ENCODE data around the gene OLFM2. TPM values are rescaled to one million over a fixed set of nuclear protein-coding genes. Genes with fewer than 3 reads are reported as not detected.

OLFM2 gene
- total RNA-seq, 1 experiment from 2014 or later = 75.6 TPM

- H3K18ac ChIP-seq (ENCODE audit: insufficient read length, low read depth, low read length) = no peak overlapping the region
- no peaks in the 10 kb centered on the region for H3K9me3 Mint-ChIP-seq
- no peaks in the 10 kb centered on the region for H3K23me2 ChIP-seq (ENCODE audit: insufficient read length, low read depth, low read length, poor library complexity, severe bottlenecking)
- H4K20me1 ChIP-seq (ENCODE audit: control insufficient read depth, insufficient read depth, insufficient read length) = no peaks in the 10 kb centered on the region
- no peak overlapping the region for H3K56ac ChIP-seq (ENCODE audit: insufficient read length, low read depth, low read length)
- peaks cover 8 to 21% of the 10 kb centered on the region in 2 experiments for H3K4me1 Mint-ChIP-seq
- no peaks in the 10 kb centered on the region for H3K4me1 ChIP-seq (ENCODE audit: insufficient read depth, low read length)
- H2BK12ac ChIP-seq (ENCODE audit: insufficient read length, low read depth, low read length) = no peak overlapping the region
- H4K5ac ChIP-seq (ENCODE audit: insufficient read length, low read depth, low read length) = no peak overlapping the region
- H2BK15ac ChIP-seq (ENCODE audit: low read depth, low read length) = no peak overlapping the region
- H2BK120ac ChIP-seq (ENCODE audit: low read depth, low read length, poor library complexity, severe bottlenecking) = no peak overlapping the region
- no peaks in the 10 kb centered on the region for H3K27me3 Mint-ChIP-seq (ENCODE audit: low read depth)
- no peak overlapping the region for H2BK20ac ChIP-seq (ENCODE audit: low read depth, low read length, poor library complexity, severe bottlenecking)
- TF ChIP-seq CTCF (conservative IDR thresholded peaks at IDR 0.05) = no peak
- no peak overlapping the region for H3T11ph ChIP-seq (ENCODE audit: low read length)
- no peak overlapping the region for H2AK5ac ChIP-seq (ENCODE audit: insufficient read length, low read length)
- H3K4ac ChIP-seq (ENCODE audit: low read depth, low read length) = no peak overlapping the region
- no peaks in the 10 kb centered on the region for H3K9me3 ChIP-seq (ENCODE audit: control insufficient read depth, low read depth, low read length)
- H3K27me3 ChIP-seq (ENCODE audit: insufficient read depth, low read length) = no peaks in the 10 kb centered on the region
- H3K14ac ChIP-seq (ENCODE audit: insufficient read depth, low read length) = no peak overlapping the region
- no peaks in the 10 kb centered on the region for H3K79me1 ChIP-seq (ENCODE audit: insufficient read depth, low read depth, low read length, poor library complexity, severe bottlenecking)
- no peak overlapping the region for H2AFZ ChIP-seq (ENCODE audit: low read length)
- H3K23ac ChIP-seq (ENCODE audit: insufficient read length, low read depth, low read length) = no peak overlapping the region
- no peaks in the 10 kb centered on the region for H3K79me2 ChIP-seq (ENCODE audit: insufficient read depth, low read length)
- H3K4me3 Mint-ChIP-seq = no peak overlapping the region
- peaks cover 17 to 38% (median 33%) of the 10 kb centered on the region in 3 experiments; a peak in 6 of 7 replicates for H3K36me3 Mint-ChIP-seq (ENCODE audit: insufficient read depth in 1 of 3, low read depth in 3 of 3)
- no CpG with 5 or more reads among the region's 1 CpG for WGBS (ENCODE audit: extremely low coverage, insufficient read length, low lambda C conversion rate)
- H3K27ac ChIP-seq (ENCODE audit: insufficient read length, low read depth, low read length) = no peak overlapping the region
- DNase-seq = no peak
- H4K8ac ChIP-seq (replicated peaks; ENCODE audit: insufficient read length, low read depth, low read length) = no peak overlapping the region
- no peak overlapping the region for H3K9ac ChIP-seq (ENCODE audit: extremely low read depth, insufficient read length, low read length)
- H2BK5ac ChIP-seq (ENCODE audit: insufficient read length, low read length) = no peak overlapping the region
- no peak overlapping the region for H3K4me2 ChIP-seq (ENCODE audit: insufficient read depth, insufficient read length, low read length)
- H3K27ac Mint-ChIP-seq = no peak overlapping the region
- no peak overlapping the region for H4K91ac ChIP-seq (ENCODE audit: insufficient read length, low read depth, low read length)
Observed at GRCh38 chr19:9861503-9861902, 74.8 kb downstream of the OLFM2 start.
